ENCODE results near the gene PHACTR4. TPM values are rescaled to one million over a fixed set of nuclear protein-coding genes. Genes with fewer than 3 reads are reported as not detected.
"Not testable (repeated sequence)": the region's sequence is repeated elsewhere in the genome, so short reads cannot be mapped to it uniquely, and the experiment has no call there.

The PHACTR4 gene
- total and polyA plus RNA-seq, 10 of the 15 experiments (the other 5 are each of a cell fraction or from before 2014, with no cell fraction given), result 8.9 to 34.2 (median 12.5) TPM

GRCh38 chr1:28365864-28366263 is 3.7 kb upstream of the PHACTR4 start:
- ATAC-seq (no peak), FAIRE-seq (no peak), DNase-seq (ENCODE audit: low read depth, low spot score) (no peak)
- H3K4me2 ChIP-seq (ENCODE audit: control insufficient read depth, insufficient read depth), result no peak overlapping the region
- no peaks in the 10 kb centered on the region for H3K36me3 ChIP-seq (ENCODE audit: control insufficient read depth in 2 of 2, insufficient read depth in 2 of 2, low read length in 1 of 2)
- peaks cover 6% of the 10 kb centered on the region for H3K79me2 ChIP-seq (ENCODE audit: control insufficient read depth, insufficient read depth, low read length)
- in situ Hi-C loops (cut with MboI), result loop anchor here (10.0 kb wide), 1 partner anchor 509 kb away; no protein-coding TSS in a partner anchor
- SMC1A ChIA-PET (ENCODE audit: uncharacterized antibody, unreplicated experiment), result interaction anchor here (0.6 to 3.8 kb wide), 3 partner anchors 9 to 117 kb away, joined by 3 to 26 read pairs (median 4); no protein-coding TSS in a partner anchor
- H3K27ac ChIP-seq (ENCODE audit: control insufficient read depth, insufficient read depth), result no peak overlapping the region
- H3K4me3 ChIP-seq, result no peak overlapping the region
- H2AFZ ChIP-seq (ENCODE audit: control insufficient read depth, low read depth, low read length), result no peak overlapping the region; the same call in 1 of the 2 replicates
- WGBS (ENCODE audit: insufficient coverage, insufficient replicate concordance, low lambda C conversion rate, missing lambda C conversion rate), result 64% methylated on average over 7 of the region's 7 CpGs
- no peaks in the 10 kb centered on the region for H4K20me1 ChIP-seq (ENCODE audit: control insufficient read depth, insufficient read depth)
- POLR2A ChIA-PET, result no interaction called here
- intact Hi-C loops (cut with micrococcal nuclease; ENCODE audit: unreplicated experiment), result no loop called here
- TF ChIP-seq WRNIP1 (IDR thresholded peaks at IDR 0.05; ENCODE audit: borderline replicate concordance, low read depth, low read length) (no peak), RUNX3 (IDR thresholded peaks at IDR 0.05; ENCODE audit: low read length) (peak; percentile 39)
- H3K27me3 ChIP-seq (replicated peaks in 1 of 2; ENCODE audit: control insufficient read depth in 2 of 2, insufficient read depth in 2 of 2, low read length in 1 of 2), result no peaks in the 10 kb centered on the region
- CTCF ChIA-PET, result interaction anchor here (2.3 to 3.7 kb wide), 2 partner anchors 12 to 117 kb away, joined by 16 to 31 read pairs; no protein-coding TSS in a partner anchor
- no peaks in the 10 kb centered on the region for H3K9me3 ChIP-seq (replicated peaks; ENCODE audit: control insufficient read depth, insufficient read depth, low read length)
- H3K4me1 ChIP-seq (ENCODE audit: control insufficient read depth, insufficient read depth, low read length), result peaks cover 10% of the 10 kb centered on the region
- BruUV-seq (replicated peaks), result no TSS peak
- RAD21 ChIA-PET (ENCODE audit: unreplicated experiment), result interaction anchor here (1.6 kb wide), 1 partner anchor 117 kb away, joined by 7 read pairs; no protein-coding TSS in a partner anchor
- no peak overlapping the region for H3K9ac ChIP-seq (ENCODE audit: control insufficient read depth, insufficient read depth, low read length)

- not testable (repeated sequence) for H4K20me1 ChIP-seq (ENCODE audit: control insufficient read depth, insufficient read depth); H3K36me3 ChIP-seq (ENCODE audit: control insufficient read depth in 2 of 2, insufficient read depth in 2 of 2, low read length in 1 of 2); BruUV-seq (replicated peaks); ATAC-seq; H3K4me2 ChIP-seq (ENCODE audit: control insufficient read depth, insufficient read depth); H3K9me3 ChIP-seq (replicated peaks; ENCODE audit: control insufficient read depth, insufficient read depth, low read length); H3K9ac ChIP-seq (ENCODE audit: control insufficient read depth, insufficient read depth, low read length); H2AFZ ChIP-seq (ENCODE audit: control insufficient read depth, low read depth, low read length); H3K4me3 ChIP-seq; H3K27ac ChIP-seq (ENCODE audit: control insufficient read depth, insufficient read depth); FAIRE-seq; H3K27me3 ChIP-seq (replicated peaks in 1 of 2; ENCODE audit: control insufficient read depth in 2 of 2, insufficient read depth in 2 of 2, low read length in 1 of 2); DNase-seq (ENCODE audit: low read depth, low spot score)
- in situ Hi-C loops (cut with MboI) (loop anchor here (10.0 kb wide), 1 partner anchor 506 kb away; no protein-coding TSS in a partner anchor), intact Hi-C loops (cut with micrococcal nuclease; ENCODE audit: unreplicated experiment) (loop anchor here (1.0 kb wide), 1 partner anchor 120 kb away; no protein-coding TSS in a partner anchor)
- POLR2A ChIA-PET, result interaction anchor here (0.5 to 1.5 kb wide), 6 partner anchors 9 to 280 kb away, joined by 3 to 4 read pairs (median 4); no protein-coding TSS in a partner anchor
- CTCF ChIA-PET, result interaction anchor here (0.7 to 4.7 kb wide), 8 partner anchors 8 to 431 kb away, joined by 3 to 42 read pairs (median 4); no protein-coding TSS in a partner anchor
- 99% methylated on average over 15 of the region's 15 CpGs for WGBS (ENCODE audit: insufficient coverage, insufficient replicate concordance, low lambda C conversion rate, missing lambda C conversion rate)
- SMC1A ChIA-PET (ENCODE audit: uncharacterized antibody, unreplicated experiment), result interaction anchor here (0.7 to 1.7 kb wide), 5 partner anchors 10 to 278 kb away, joined by 3 to 11 read pairs (median 3); no protein-coding TSS in a partner anchor
- peaks cover 12% of the 10 kb centered on the region for H3K4me1 ChIP-seq (ENCODE audit: control insufficient read depth, insufficient read depth, low read length)
- RAD21 ChIA-PET (ENCODE audit: unreplicated experiment), result interaction anchor here (0.8 to 4.1 kb wide), 7 partner anchors 9 to 282 kb away, joined by 3 to 31 read pairs (median 3); no protein-coding TSS in a partner anchor
- peaks cover 21% of the 10 kb centered on the region for H3K79me2 ChIP-seq (ENCODE audit: control insufficient read depth, insufficient read depth, low read length)
These were observed 932 bp upstream of the PHACTR4 start for GRCh38 chr1:28368608-28369007.
